ENCODE results near the gene TNS3. TPM values are rescaled to one million over a fixed set of nuclear protein-coding genes. Genes with fewer than 3 reads are reported as not detected.

The TNS3 gene
- polyA plus RNA-seq, 4 donors: 83.1 to 95.6 (median 90.9) TPM

DNA sequence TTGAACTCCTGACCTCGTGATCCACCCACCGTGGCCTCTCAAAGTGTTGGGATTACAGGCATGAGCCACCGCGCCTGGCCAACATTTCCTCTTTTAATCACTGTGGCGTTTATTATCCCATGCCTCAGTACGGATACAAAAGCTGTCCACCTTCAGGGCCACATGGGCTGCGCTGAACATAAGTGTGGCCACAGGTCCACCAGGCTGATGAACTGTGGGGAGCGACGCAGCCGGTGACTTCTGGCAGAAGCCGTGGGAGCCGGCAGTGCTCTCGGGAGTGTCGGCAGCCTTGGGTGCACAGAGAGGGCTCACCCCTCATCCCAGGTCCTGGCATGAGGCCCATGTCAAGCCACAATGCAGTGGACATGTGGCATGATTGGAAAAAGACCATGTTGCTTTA is 223.6 kb downstream of the TNS3 start:
- DNase-seq (ENCODE audit: low read depth in 4 of 4, low spot score in 2 of 4): no peak

DNA sequence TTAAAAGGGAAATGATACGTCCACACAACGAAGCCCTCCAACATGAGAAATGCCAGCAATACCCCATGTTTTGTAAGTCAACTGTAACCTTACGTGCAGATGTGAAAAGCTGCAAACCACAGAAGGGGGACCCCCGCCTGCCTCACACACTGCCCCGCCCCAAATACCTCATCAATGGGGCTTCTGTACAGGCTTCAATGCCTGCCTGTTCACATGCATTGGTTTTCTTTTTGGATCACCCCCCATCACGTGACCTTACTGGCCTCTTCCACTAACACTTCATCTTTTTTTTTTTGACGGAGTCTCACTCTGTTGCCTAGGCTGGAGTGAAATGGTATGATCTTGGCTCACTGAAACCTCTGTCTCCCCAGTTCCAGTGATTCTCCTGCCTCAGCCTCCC is 224.0 kb downstream of the TNS3 start:
- DNase-seq (ENCODE audit: low read depth in 4 of 4, low spot score in 2 of 4): no peak

DNA sequence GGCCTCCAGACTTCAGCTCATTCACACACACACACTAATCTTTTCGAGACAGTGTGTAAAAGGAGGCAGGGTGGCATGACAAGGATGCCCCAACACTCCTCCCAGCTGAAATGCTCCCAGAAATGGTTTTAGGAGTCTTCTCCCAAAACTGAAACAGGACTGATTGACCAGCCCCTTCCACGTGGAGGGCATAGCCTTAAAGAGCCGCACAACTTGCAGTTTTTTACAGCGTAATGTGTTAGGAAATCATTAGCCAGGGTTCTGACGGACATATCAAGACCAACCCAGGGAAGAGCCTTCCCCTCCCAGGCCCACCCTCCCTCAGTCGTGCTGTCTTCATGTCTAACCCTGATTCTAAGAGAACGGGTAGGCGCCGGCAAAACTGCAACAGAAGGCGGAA is 224.6 kb downstream of the TNS3 start:
- DNase-seq (ENCODE audit: low read depth in 4 of 4, low spot score in 2 of 4): no peak

DNA sequence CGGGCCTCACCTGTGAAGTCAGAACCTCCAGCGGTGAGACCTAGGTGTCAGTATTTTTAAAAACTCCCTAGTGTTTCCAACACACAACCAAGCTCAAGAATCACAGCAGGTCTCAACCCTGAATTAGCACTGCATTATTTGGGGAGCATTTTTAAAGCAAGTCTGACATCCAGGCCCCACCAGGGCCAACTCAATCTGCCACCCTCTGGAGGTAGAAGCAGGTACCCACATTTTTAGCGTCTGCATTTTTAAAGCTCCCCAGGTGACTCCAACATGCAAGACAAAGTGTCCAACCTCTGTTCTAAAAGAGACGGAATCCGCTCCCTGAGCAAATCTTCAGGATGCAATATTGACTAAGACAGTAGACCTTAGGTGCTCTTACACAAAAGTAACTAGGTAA is 225.7 kb downstream of the TNS3 start:
- DNase-seq (ENCODE audit: low read depth in 4 of 4, low spot score in 2 of 4): no peak

DNA sequence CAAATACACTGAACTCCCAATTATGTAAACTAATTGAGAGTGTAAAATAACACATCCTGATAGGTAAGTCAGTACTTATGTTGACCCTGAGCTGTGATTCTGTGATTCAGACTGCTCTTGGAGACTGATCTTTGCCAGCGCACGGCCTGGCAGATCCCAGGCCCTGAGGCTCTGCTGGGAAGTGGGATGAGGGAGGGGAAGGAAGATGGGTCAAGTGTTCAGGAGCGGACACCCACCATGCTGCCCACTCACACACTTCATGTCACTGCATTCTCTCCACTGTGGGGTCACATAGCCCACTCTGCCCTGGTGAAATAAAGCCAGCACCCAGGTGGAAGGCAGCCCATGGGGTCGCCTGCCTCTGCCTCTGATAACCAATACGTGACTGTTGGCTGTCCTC is 226.2 kb downstream of the TNS3 start:
- no peak for DNase-seq (ENCODE audit: low read depth in 4 of 4, low spot score in 2 of 4)

DNA sequence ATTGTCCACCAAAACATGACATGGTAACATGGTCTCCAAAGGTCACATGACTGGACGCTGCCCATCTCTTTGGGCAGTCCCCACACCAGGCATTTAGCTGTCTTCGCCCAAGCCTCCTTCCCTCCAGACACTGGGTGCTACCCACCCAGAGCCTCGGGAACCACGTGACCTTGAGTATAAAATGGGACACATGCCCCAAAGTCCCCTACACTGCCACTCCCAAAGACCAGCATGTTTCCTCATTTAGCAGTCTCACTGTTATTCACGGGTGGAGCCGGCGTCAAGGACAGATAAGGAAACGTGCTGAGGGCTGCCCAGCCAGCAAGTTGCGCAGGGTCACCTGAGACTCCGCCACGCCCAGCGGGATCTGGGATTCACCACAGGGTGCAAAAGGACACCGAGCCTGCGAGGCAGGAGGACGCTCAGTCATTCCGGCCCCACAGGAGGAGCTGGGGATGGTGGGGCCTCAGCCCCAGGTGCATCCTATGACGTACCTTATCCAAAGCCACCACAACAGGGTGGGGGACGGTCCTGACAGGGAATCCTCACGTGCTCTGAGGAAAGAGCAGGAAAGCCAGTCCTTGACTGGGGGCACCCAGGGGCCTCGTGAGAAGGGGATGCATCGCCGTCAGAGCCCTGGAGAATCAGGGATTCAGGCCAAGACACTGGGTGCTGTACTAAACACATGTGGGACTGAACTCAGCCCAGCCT is 226.9 kb downstream of the TNS3 start:
- no peak for DNase-seq (ENCODE audit: low read depth in 4 of 4, low spot score in 2 of 4)

DNA sequence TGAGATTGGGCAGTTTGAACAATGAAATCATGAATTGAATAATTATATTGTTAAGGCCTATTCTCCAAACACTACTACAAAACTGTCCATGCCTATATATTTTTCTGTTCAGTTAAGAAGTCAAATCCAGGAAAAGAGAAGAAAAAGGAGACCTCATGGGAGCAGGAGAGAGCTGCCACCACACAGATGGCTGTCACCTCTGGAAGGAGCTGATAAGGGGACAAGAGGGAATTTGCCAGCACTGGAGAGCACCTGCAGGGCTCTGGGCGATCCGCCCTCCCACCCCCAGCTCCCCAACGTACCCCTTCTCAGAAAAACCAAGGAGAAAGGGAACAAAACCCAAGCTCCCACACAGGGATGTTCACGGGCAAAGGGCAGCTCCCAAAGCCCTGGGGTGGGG is 227.8 kb downstream of the TNS3 start:
- no peak for DNase-seq (ENCODE audit: low read depth in 4 of 4, low spot score in 2 of 4)

DNA sequence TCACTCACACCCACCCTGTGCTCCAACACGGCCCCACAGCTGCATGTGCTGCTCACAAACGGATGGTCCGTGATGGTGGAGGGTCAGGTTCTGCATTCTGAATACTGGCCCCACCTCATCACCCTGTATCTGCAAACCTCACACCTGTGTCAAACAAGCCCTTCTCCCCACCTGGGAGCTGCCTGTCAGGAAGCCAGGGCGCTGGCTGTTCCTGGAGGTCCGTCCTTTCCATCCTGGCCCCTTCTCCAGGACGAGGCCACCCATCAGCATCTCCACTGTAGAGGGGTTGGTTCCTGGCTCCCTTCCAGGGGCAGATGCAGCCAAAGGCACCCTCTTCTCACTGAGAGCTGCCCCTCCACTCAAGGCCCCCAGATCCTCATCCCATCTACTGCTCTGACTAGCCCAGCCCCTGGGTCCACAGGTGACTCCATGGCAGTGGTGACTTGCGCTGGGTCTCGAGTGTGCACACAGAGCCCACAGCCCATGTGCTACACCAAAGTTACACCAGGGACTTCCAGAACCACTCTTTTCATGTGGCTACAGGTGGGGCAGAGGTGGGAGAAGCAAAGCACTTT is 229.4 kb downstream of the TNS3 start:
- DNase-seq (ENCODE audit: low read depth in 4 of 4, low spot score in 2 of 4): no peak

DNA sequence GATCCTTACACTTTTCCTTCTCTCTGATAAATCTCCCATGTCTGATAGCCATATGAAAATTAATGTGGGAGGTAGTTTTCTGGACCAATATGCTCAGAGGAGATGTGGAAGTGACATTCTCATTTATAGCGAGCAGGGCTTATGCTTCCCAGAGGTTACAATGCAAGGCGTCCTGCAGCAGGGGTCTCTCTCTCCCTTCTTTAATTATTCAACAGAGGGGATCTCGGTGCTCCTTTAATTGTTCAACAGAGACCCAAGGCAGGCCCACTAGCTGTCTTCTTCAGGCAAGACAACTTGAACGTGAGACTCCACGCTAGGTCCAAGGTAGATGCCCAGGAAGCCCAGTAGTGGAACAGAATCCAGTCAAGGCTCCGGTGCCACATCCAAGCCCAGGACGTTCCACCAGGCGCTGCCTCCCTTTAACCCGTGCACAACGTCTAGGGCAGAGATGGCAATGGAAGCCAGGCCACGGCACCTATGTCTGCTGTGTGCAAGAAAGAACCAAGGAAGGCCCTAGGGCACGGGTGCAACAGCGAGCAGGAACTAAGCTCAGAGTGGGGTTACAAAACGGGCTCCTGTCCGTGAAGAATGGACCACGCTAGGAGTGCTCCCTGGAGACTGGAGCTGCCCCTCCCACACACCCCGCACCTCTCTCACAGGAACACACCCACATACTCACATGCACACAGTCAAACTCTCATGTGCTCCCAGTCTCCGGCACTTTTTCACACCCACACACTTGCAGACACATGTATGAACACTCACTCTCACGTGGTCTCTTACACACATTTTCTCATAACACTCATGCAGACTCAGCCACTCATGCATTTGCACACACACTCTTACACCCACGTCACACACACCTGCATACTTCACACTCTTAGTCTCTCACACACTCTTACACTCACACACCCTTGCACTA is 230.4 kb downstream of the TNS3 start:
- no peak for DNase-seq (ENCODE audit: low read depth in 4 of 4, low spot score in 2 of 4)

DNA sequence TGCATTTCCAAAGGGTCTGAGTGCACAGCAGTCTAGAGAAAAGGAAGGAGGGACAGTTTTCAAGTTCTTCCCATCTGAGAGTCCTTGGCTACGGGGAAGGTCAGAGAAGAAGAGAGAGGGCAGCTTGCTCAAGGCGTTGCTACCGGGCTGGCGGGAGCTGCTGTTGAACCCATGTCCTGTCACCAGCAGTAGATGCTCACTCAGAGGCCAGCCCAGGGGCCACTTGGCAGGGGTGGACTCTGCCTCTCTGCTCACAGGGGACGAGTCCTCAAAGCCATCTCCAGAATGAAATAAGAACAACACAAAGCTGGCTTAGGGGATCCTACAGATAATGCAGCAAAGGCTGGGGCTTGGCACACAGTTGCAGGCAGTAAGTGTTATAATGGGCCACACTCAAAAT is 231.5 kb downstream of the TNS3 start:
- no peak for DNase-seq (ENCODE audit: low read depth in 4 of 4, low spot score in 2 of 4)

DNA sequence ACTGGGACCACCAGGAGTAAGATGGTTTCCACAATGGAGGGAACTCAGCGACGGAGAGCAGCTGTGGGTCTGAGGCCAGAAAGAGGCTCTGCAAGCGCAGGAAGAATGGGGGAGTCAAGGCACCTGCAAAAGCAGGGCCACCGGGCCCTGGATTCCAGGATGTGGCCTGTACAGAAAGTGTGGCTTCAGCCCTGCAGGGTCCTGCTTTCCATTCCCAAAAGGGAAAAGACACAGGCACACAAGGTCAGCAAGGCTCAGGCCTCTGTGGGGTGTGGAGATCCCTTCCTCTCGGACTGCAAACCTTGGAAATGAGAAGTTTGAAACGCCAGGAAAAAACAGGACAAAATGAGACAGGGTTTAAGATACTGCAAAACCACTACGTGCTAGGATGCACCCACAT is 232.5 kb downstream of the TNS3 start:
- DNase-seq (ENCODE audit: low read depth in 4 of 4, low spot score in 2 of 4): no peak

DNA sequence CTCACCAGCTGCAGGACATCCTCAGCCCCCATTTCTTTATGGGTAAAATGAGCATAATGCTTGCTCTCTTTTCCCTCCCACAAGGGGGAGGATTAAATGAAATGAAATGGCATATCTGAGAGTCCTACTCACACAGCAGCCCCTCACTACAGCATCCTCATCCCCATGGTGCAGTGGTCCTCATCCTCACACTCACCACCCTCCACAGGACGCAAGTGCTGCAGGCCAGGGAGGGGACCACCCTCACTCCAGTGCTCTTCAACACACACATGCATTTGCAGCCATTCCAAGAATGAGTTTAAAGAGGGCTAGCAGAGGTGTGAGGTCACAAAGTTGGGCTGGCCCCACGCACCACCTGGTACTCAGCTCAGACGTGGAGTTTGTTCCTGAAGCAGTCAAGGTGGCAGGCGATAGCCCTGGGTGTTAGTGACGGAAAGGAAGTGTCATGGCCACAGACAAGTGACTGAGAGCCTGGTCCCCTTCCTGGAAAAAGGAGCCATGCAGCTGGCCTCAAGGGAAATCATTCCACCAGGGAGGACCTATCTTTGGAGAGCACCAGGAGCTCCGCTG is 234.0 kb downstream of the TNS3 start:
- no peak for DNase-seq (ENCODE audit: low read depth in 4 of 4, low spot score in 2 of 4)

DNA sequence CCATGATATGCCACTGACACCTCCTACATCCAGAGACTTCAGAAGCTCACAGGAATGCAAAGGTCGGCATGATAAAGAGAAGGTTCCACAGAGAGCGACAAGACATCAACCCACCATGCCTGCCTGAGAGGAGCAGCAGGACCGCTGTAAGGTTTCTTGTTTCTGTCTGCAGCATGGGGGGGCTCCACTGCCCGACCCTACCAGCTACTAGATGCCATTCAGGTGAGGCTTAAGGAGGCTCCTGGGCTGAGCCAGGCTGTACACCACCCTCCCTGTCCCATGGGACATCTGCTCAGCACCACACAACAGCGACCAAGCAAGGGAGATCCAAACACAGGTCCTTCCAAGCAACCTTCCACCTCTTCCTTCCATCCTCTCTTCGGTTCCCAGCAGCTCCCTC is 234.6 kb downstream of the TNS3 start:
- DNase-seq (ENCODE audit: low read depth in 4 of 4, low spot score in 2 of 4): no peak

DNA sequence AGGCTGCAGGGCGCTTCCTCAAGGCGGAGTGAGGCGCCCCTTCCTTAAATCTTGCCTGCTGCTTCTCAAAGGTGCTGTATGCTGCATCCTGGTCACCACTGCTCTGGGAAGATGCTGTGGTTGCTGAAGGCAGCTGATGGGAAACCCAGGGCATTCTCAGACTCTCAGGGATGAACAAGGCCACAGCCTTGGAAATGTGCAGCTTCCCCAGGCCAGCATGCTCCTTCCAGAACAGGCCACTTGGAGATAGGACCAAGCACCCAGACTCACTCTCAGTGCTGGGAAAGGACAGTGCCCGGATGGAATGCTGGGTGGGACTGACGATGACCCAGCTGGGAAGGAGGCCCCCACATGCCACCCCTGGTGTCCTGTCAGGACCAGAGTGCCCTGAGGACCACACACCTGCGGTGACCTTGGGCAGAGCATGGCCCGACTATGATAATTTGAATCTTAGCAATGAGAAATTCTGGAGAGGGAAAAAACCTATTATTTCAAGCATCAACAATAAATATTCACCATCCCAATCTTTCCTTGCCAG is 235.5 kb downstream of the TNS3 start:
- DNase-seq (ENCODE audit: low read depth in 4 of 4, low spot score in 2 of 4): no peak

DNA sequence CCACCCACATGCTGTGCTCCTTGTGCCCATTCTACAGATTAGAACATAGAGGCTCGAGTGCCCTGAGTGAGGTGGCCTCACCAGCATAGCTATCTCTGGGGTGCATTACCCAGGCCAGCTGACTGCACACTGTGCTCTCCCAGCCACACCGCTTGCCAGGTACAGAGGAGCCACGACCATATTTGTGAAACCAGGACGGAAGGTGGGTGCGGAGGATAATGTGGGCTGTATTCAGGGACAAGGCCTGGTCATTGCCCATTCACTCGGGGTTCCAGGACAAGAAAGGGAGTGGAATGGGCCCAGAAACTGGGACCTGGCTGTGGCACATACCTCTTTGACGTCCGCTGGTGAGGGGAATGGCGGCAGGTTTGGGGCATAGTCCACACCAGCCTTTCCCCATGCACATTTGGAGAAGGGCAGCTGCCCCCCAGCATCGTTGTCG is 236.0 kb downstream of the TNS3 start:
- no peak for DNase-seq (ENCODE audit: low read depth in 4 of 4, low spot score in 2 of 4)

DNA sequence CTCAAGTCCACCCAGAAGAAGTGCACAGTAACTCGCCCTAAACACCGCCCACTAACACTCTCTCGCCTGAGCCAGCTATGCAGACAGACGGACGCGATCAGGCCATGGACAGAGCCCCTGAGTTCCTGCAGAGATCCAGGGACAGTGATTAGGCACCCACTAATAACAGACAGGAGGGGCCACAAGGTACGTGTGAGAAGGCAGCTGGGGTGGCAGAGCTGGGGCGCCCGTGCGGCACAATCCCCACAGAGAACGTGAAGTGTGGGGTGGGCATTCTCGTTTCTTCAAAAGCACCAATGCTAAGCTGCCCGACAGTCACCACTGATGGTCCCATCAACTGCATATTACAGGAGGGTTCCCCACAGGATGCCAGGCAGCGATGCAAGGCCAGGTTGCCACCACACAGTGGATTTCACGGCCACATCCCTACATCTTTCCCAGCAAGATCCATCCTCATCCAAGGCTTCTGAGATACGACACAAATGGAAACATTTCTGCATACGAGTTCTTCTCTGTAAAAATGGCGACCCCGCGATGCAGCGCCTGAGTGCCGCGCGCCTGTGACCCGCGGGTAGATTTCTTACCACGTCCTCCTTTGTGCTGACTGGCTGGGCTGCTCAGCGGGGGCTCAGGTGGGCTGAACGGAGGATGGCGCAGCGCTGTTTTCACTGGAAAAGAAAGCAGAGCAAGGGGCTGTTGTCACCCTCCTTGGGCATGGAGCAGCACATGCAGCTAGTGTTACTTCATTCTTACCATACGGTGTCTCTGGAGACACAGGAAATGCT is 237.5 kb downstream of the TNS3 start:
- no peak for DNase-seq (ENCODE audit: low read depth in 4 of 4, low spot score in 2 of 4)

DNA sequence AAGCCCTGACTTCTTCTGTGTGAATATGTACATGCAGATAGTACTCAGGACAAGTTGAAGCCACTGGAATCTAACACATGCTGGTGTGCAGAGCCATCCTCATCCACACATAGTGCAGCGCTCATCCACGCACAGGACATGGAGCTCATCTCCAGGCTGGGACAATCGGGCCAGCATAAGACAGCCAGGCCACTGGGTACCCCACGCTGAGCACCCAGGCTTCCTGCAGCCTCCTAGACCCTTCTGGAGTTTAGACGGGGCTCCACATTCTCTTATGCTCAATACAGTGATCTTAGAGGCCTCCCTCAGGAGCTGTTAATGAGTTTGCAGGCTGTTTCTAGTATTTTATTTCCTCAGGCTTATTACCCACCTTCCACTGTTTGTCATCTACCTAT is 238.9 kb downstream of the TNS3 start:
- DNase-seq (ENCODE audit: low read depth in 4 of 4, low spot score in 2 of 4): no peak

DNA sequence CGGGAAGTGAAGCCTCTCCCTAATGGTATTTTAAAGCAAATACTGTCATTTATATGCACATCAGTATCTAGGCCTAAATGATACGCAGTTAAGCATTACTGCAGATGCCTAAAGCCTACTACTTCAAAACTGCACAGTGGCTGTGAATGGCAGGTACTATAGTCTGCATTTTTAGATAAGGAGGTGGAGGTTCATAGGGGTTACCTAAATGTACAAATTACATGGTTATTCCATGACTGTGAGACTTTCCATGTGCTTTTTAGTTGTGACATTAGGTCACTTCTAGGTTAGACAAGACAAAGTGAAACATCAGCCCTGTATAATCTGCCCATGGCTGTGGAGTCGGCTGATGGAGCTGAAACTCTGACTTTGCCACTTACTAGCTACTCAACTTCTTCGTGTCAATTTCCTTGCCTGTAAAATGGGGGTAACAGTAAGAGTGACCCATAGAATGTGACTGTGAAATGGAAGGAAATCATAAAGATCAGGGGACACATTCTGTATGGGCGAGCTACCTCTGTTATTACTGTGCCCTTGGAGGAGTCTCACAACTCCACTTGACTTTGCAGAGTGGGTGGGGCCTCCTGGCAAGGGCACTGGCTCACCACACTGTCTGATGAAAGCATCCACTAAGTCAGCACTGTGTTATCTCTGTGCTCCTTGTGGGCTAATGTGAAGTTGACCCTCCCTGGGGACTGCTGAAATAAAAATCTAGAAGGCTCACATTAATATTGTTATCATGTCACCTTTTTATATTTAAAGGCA is 239.4 kb downstream of the TNS3 start:
- no peak for DNase-seq (ENCODE audit: low read depth in 4 of 4, low spot score in 2 of 4)

DNA sequence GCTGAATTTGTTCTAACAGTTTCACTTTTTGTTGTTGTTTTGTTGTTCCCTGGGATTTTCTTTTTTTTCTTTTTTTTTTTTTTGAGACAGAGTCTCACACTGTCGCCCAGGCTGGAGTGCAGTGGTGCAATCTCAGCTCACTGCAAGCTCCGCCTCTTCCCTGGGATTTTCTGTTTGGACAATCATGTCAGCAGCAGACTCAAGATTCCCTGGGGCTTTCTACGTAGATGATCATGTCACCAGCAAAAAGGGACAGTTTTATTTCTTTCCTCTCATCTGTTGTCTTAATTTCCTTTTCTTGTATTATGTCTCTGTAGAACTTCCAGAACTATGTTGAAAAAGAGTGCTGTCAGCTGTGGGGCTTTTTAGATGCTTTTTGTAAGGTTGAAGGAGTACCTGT is 241.4 kb downstream of the TNS3 start:
- DNase-seq (ENCODE audit: low read depth in 4 of 4, low spot score in 2 of 4): no peak

DNA sequence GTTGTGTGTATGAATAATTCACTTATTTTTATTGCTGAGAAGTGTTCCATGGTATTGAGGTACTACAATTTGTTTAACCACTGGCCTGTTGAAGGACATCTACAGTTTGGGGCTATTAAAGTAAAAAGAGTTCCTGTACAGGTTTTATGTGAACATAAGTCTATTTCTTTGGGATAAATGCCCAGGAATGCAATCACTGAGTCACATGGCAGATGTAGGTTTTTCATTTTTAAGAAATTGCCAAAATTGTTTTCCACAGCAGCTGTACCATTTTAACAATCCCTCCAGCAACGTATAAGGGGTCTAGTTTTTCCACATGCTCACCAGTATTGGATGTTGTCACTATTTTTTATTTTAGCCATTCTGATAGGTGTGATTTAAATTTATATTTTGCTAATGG is 243.9 kb downstream of the TNS3 start:
- no peak for DNase-seq (ENCODE audit: low read depth in 4 of 4, low spot score in 2 of 4)
